Measurements from ENCODE around the gene NSRP1. TPM values are rescaled to one million over a fixed set of nuclear protein-coding genes. Genes with fewer than 3 reads are reported as not detected.
A peak's percentile ranks its signal among the peaks of the same experiment; 100 is the strongest.

Gene NSRP1
- total and polyA plus RNA-seq, 2 of the 13 experiments (the other 11 are each of a cell fraction or from before 2014, with no cell fraction given) = 7.0 to 14.3 TPM

GRCh38 chr17:30222721-30223175, 106.1 kb downstream of the NSRP1 start (continued):
- TF ChIP-seq ZNF276 (CRISPR knock-in tag; IDR thresholded peaks at IDR 0.05; ENCODE audit: low read depth) (no peak), KAT2B (IDR thresholded peaks at IDR 0.05; ENCODE audit: borderline replicate concordance, low read depth, low read length) (no peak), ATF3 (CRISPR knock-in tag; IDR thresholded peaks at IDR 0.05) (no peak), JUND (CRISPR knock-in tag; IDR thresholded peaks at IDR 0.05) (no peak), ZFAT (CRISPR knock-in tag; conservative IDR thresholded peaks at IDR 0.05) (no peak), HNRNPUL1 (IDR thresholded peaks at IDR 0.05; ENCODE audit: low read depth, low read length) (no peak), SOX5 (CRISPR knock-in tag; IDR thresholded peaks at IDR 0.05; ENCODE audit: borderline replicate concordance) (no peak), ZNF503 (CRISPR knock-in tag; IDR thresholded peaks at IDR 0.05) (no peak), ZFP36 (IDR thresholded peaks at IDR 0.05; ENCODE audit: borderline replicate concordance, low read depth, low read length, partially characterized antibody) (no peak), SOX6 (IDR thresholded peaks at IDR 0.05) (no peak), SOX6 (CRISPR knock-in tag; IDR thresholded peaks at IDR 0.05) (0 out of 2 replicates have a peak, but pooled peaks have one; percentile 39), SMARCC2 (IDR thresholded peaks at IDR 0.05) (no peak), ZHX2 (IDR thresholded peaks at IDR 0.05; ENCODE audit: low read depth) (no peak), ZHX2 (CRISPR knock-in tag; IDR thresholded peaks at IDR 0.05; ENCODE audit: borderline replicate concordance) (no peak), ZNF430 (CRISPR knock-in tag; IDR thresholded peaks at IDR 0.05) (no peak), HNRNPH1 (optimal IDR thresholded peaks at IDR 0.05; ENCODE audit: low read depth, low read length) (no peak), JUN (CRISPR knock-in tag; IDR thresholded peaks at IDR 0.05) (no peak), ATF5 (CRISPR knock-in tag; IDR thresholded peaks at IDR 0.05; ENCODE audit: low read depth) (no peak), SIX1 (CRISPR knock-in tag; IDR thresholded peaks at IDR 0.05; ENCODE audit: borderline replicate concordance) (peak; percentile 98)

Measured in HepG2 (cell line).